ENCODE data around the gene SULT1E1. TPM values are rescaled to one million over a fixed set of nuclear protein-coding genes. Genes with fewer than 3 reads are reported as not detected.

SULT1E1 gene
- total and polyA plus RNA-seq, 4 donors = 1.8 to 63.0 (median 20.4) TPM

GRCh38 chr4:69799337-69799736, 60.6 kb downstream of the SULT1E1 start (continued):
- no peak for TF ChIP-seq HNF4G (IDR thresholded peaks at IDR 0.05)
- no peak for TF ChIP-seq ZBTB33 (IDR thresholded peaks at IDR 0.05)
- no peak for TF ChIP-seq MAX (IDR thresholded peaks at IDR 0.05)

- Histone ChIP-seq H3K9ac (ENCODE audit: low read depth in 1 of 2, low read length in 2 of 2) (no peak overlapping the region), H3K36me3 (ENCODE audit: control insufficient read depth in 4 of 4, insufficient read depth in 3 of 4, low read depth in 1 of 4, low read length in 3 of 4) (no peaks in the 10 kb centered on the region), H3K4me3 (ENCODE audit: low read depth in 1 of 3, low read length in 3 of 3) (no peak overlapping the region), H3K4me1 (ENCODE audit: control insufficient read depth in 4 of 4, insufficient read depth in 4 of 4, low read length in 3 of 4) (no peaks in the 10 kb centered on the region), H3K27me3 (ENCODE audit: control insufficient read depth in 4 of 4, insufficient read depth in 4 of 4, low read length in 3 of 4) (no peaks in the 10 kb centered on the region), H3K9me3 (ENCODE audit: control insufficient read depth in 4 of 4, low read length in 3 of 4) (no peaks in the 10 kb centered on the region), H3K27ac (ENCODE audit: low read depth in 1 of 2, low read length in 2 of 2) (no peak overlapping the region)
- TF ChIP-seq CTCF (IDR thresholded peaks at IDR 0.05; ENCODE audit: low read depth, low read length, missing input control) (no peak), RXRA (IDR thresholded peaks at IDR 0.05) (no peak), RAD21 (IDR thresholded peaks at IDR 0.05) (no peak), TAF1 (conservative IDR thresholded peaks at IDR 0.05) (no peak), JUND (IDR thresholded peaks at IDR 0.05) (no peak), GABPA (IDR thresholded peaks at IDR 0.05 in 1 of 2, conservative IDR thresholded peaks at IDR 0.05 in 1 of 2) (no peak), REST (IDR thresholded peaks at IDR 0.05) (no peak), FOXA2 (IDR thresholded peaks at IDR 0.05) (no peak), HNF4G (IDR thresholded peaks at IDR 0.05) (no peak), EGR1 (IDR thresholded peaks at IDR 0.05; ENCODE audit: low read depth in 2 of 2) (no peak), ATF3 (IDR thresholded peaks at IDR 0.05) (no peak), YY1 (IDR thresholded peaks at IDR 0.05) (no peak), NR2F2 (IDR thresholded peaks at IDR 0.05) (no peak), HNF4A (conservative IDR thresholded peaks at IDR 0.05) (no peak)
- no peak for DNase-seq (ENCODE audit: low spot score)
Observed at GRCh38 chr4:69793732-69794131, 66.2 kb downstream of the SULT1E1 start.

Other genes starting within 250 kb of the SULT1E1 start
- gene UGT2A2, start 220.5 kb downstream of the SULT1E1 start, total RNA-seq = not detected
- not detected for gene UGT2A2, start 220.5 kb downstream of the SULT1E1 start, polyA plus RNA-seq
- under 1 TPM; 0.05 to 0.17 TPM for gene UGT2A1, start 206.9 kb downstream of the SULT1E1 start, total RNA-seq
- 1 to 10 TPM in 1 of 2 donors, under 1 TPM in 1; 0.33 to 6.6 TPM for gene UGT2A1, start 206.9 kb downstream of the SULT1E1 start, polyA plus RNA-seq
- 10 to 100 TPM in 1 of 2 donors, under 1 TPM in 1; 0.28 to 30.5 TPM for gene SULT1B1, start 99.5 kb downstream of the SULT1E1 start, total RNA-seq
- gene SULT1B1, start 99.5 kb downstream of the SULT1E1 start, polyA plus RNA-seq = 10 to 100 TPM; 12.4 to 15.7 TPM
- not detected for gene CSN1S1, start 70.9 kb upstream of the SULT1E1 start, total RNA-seq
- not detected for gene CSN1S1, start 70.9 kb upstream of the SULT1E1 start, polyA plus RNA-seq
- gene CSN2, start 105.6 kb upstream of the SULT1E1 start, total RNA-seq = not detected
- gene CSN2, start 105.6 kb upstream of the SULT1E1 start, polyA plus RNA-seq = not detected
- not detected for gene STATH, start 135.8 kb upstream of the SULT1E1 start, total RNA-seq
- gene STATH, start 135.8 kb upstream of the SULT1E1 start, polyA plus RNA-seq = not detected
- not detected for gene HTN3, start 168.3 kb upstream of the SULT1E1 start, total RNA-seq
- not detected for gene HTN3, start 168.3 kb upstream of the SULT1E1 start, polyA plus RNA-seq
- not detected for gene HTN1, start 190.3 kb upstream of the SULT1E1 start, total RNA-seq
- gene HTN1, start 190.3 kb upstream of the SULT1E1 start, polyA plus RNA-seq = not detected